ENCODE data around the gene CTNNA3. TPM values are rescaled to one million over a fixed set of nuclear protein-coding genes. Genes with fewer than 3 reads are reported as not detected.

The CTNNA3 gene
- total RNA-seq, 1 experiment from 2014 or later = 0.85 TPM

GRCh38 chr10:67098461-67098860, 597.5 kb downstream of the CTNNA3 start:
- no peaks in the 10 kb centered on the region for H3K9me3 ChIP-seq (ENCODE audit: control insufficient read depth, insufficient read depth, low read depth, low read length)
- H3K27me3 ChIP-seq (ENCODE audit: control insufficient read depth, insufficient read depth, low read length) = no peaks in the 10 kb centered on the region
- H3K27ac ChIP-seq (ENCODE audit: low read length) = no peak overlapping the region
- DNase-seq (ENCODE audit: low read depth, low spot score) (no peak), ATAC-seq (no peak)
- TF ChIP-seq TCF7L2 (IDR thresholded peaks at IDR 0.05; ENCODE audit: low read depth, low read length) = no peak
- TF ChIP-seq CTCF (IDR thresholded peaks at IDR 0.05) = no peak
- TF ChIP-seq, protein P1, sequence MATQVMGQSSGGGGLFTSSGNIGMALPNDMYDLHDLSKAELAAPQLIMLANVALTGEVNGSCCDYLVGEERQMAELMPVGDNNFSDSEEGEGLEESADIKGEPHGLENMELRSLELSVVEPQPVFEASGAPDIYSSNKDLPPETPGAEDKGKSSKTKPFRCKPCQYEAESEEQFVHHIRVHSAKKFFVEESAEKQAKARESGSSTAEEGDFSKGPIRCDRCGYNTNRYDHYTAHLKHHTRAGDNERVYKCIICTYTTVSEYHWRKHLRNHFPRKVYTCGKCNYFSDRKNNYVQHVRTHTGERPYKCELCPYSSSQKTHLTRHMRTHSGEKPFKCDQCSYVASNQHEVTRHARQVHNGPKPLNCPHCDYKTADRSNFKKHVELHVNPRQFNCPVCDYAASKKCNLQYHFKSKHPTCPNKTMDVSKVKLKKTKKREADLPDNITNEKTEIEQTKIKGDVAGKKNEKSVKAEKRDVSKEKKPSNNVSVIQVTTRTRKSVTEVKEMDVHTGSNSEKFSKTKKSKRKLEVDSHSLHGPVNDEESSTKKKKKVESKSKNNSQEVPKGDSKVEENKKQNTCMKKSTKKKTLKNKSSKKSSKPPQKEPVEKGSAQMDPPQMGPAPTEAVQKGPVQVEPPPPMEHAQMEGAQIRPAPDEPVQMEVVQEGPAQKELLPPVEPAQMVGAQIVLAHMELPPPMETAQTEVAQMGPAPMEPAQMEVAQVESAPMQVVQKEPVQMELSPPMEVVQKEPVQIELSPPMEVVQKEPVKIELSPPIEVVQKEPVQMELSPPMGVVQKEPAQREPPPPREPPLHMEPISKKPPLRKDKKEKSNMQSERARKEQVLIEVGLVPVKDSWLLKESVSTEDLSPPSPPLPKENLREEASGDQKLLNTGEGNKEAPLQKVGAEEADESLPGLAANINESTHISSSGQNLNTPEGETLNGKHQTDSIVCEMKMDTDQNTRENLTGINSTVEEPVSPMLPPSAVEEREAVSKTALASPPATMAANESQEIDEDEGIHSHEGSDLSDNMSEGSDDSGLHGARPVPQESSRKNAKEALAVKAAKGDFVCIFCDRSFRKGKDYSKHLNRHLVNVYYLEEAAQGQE (IDR thresholded peaks at IDR 0.05; ENCODE audit: insufficient read depth in 1 of 2, low read depth in 2 of 2, low read length in 1 of 2) = no peak
- no peak for TF ChIP-seq POLR2AphosphoS5 (IDR thresholded peaks at IDR 0.05; ENCODE audit: low read depth, low read length)
- no peak for TF ChIP-seq SIN3A (IDR thresholded peaks at IDR 0.05; ENCODE audit: borderline replicate concordance, insufficient read depth, low read depth, low read length)
- BruUV-seq (replicated peaks) = no TSS peak
- CTCF ChIA-PET = no interaction called here
- no peaks in the 10 kb centered on the region for H3K4me1 ChIP-seq (ENCODE audit: control insufficient read depth, insufficient read depth, low read length)
- no peaks in the 10 kb centered on the region for H3K36me3 ChIP-seq (ENCODE audit: control insufficient read depth, insufficient read depth, low read length)
- intact Hi-C loops (cut with micrococcal nuclease; ENCODE audit: unreplicated experiment) = no loop called here
- in situ Hi-C loops (cut with HindIII; ENCODE audit: low pct_unique_long_range_greater_than_20kb, low sequenced_read_pairs) = no loop called here
- POLR2A ChIA-PET = no interaction called here
- no peak overlapping the region for H3K4me3 ChIP-seq (ENCODE audit: low read depth in 2 of 2, low read length in 2 of 2)

DNA sequence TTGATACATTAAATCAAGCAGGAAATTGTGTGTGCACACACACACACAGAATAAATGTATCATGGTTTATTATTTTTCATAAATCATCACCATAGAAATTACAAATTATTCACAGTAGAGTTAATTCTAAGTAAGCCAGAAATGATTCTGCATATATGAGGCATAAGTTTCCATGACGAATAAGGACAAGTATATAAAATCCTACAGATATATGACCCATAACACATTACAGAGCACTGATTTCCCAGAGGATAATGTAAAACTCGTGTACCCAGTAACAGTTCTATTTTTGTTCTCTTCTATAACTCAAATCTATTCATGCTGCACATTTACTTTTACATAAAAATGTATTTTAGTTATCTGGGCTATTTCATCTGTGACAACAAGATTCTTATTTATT, 600.5 kb downstream of the CTNNA3 start:
- in situ Hi-C loops (cut with HindIII; ENCODE audit: low pct_unique_long_range_greater_than_20kb, low sequenced_read_pairs) = no loop called here
- no peak for ATAC-seq

More for the DNA sequence above, 600.5 kb downstream of the CTNNA3 start:
- POLR2A ChIA-PET = no interaction called here
- no peak for DNase-seq (ENCODE audit: low read depth, low spot score)
- BruUV-seq (replicated peaks) = no TSS peak
- CTCF ChIA-PET = no interaction called here
- no peak overlapping the region for H3K4me3 ChIP-seq (ENCODE audit: low read depth in 2 of 2, low read length in 2 of 2)
- H3K36me3 ChIP-seq (ENCODE audit: control insufficient read depth, insufficient read depth, low read length) = no peaks in the 10 kb centered on the region
- H3K27me3 ChIP-seq (ENCODE audit: control insufficient read depth, insufficient read depth, low read length) = no peaks in the 10 kb centered on the region
- no peak for TF ChIP-seq TCF7L2 (IDR thresholded peaks at IDR 0.05; ENCODE audit: low read depth, low read length)
- no peak for TF ChIP-seq SIN3A (IDR thresholded peaks at IDR 0.05; ENCODE audit: borderline replicate concordance, insufficient read depth, low read depth, low read length)
- TF ChIP-seq, protein P1 (IDR thresholded peaks at IDR 0.05; ENCODE audit: insufficient read depth in 1 of 2, low read depth in 2 of 2, low read length in 1 of 2) = no peak
- no peak for TF ChIP-seq POLR2AphosphoS5 (IDR thresholded peaks at IDR 0.05; ENCODE audit: low read depth, low read length)
- TF ChIP-seq CTCF (IDR thresholded peaks at IDR 0.05) = no peak
- no peak overlapping the region for H3K27ac ChIP-seq (ENCODE audit: low read length)
- no peaks in the 10 kb centered on the region for H3K9me3 ChIP-seq (ENCODE audit: control insufficient read depth, insufficient read depth, low read depth, low read length)
- H3K4me1 ChIP-seq (ENCODE audit: control insufficient read depth, insufficient read depth, low read length) = no peaks in the 10 kb centered on the region
- intact Hi-C loops (cut with micrococcal nuclease; ENCODE audit: unreplicated experiment) = no loop called here
